ENCODE results near the gene SLC23A3. TPM values are rescaled to one million over a fixed set of nuclear protein-coding genes. Genes with fewer than 3 reads are reported as not detected.
A peak's percentile ranks its signal among the peaks of the same experiment; 100 is the strongest.

Gene SLC23A3
- total RNA-seq, 1 experiment from 2014 or later, result 7.1 TPM

DNA sequence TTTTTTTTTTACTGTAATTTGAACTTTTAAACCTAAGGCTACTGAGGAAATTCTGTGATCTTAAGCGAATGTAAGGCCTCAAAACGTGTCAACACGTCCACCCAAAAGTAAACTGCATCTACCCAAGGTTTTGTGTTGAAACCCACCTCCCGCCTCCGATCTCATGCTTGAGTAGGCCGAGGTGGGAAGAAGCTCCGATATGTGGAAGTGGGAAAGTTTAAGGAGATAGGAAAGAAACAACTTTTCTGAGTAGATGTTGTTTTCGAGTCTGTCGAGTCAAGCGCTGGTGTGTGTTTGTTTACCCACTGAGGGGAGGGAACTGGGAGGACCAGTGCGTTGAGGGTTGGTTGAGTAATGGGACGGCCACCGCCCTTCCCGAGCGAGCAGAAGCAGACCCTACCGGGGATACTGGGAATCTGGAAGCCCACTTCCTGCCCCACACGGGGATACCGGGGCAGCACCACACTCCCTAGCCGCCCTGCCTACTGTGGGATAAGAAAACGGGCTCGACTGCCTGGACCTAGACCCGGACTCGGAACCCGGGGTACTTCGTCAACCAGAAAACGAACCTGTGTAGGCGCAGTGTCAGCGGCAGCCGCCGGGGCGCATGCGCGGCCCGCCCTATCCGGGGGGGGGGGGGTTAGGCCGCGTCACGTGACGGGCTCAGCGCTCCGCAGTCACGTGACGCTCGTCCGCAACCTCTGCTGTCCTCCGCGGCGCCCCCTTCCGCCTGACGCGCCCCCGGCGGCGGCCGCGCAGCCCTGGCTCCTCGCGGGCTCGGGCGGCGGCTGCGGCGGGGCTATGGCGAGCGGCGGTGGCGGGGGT is 7.9 kb upstream of the SLC23A3 start, which contains the start of gene RETREG2:
RETREG2 (plus strand) TSS at position 724 of the 825 bp plus-strand sequence; CDS start at position 802, 78 bp downstream.
- H3K27me3 ChIP-seq (ENCODE audit: insufficient read depth, low read depth), result no peaks in the 10 kb centered on the region
- POLR2A ChIA-PET (ENCODE audit: unreplicated experiment), result no interaction called here
- no peak for TF ChIP-seq EZH2 (IDR thresholded peaks at IDR 0.05; ENCODE audit: low read depth)
- no peak for TF ChIP-seq CTCF (conservative IDR thresholded peaks at IDR 0.05)
- CTCF ChIA-PET, result no interaction called here
- peak within 1 kb of the TSS; percentile 91 for H2AFZ ChIP-seq
- peaks cover 19% of the 10 kb centered on the region for H3K4me1 ChIP-seq (replicated peaks; ENCODE audit: insufficient read depth)
- peaks cover 39% of the 10 kb centered on the region for H3K79me2 ChIP-seq (ENCODE audit: low read depth)
- H3K4me3 ChIP-seq, result peak within 1 kb of the TSS; percentile 95
- peaks cover 21% of the 10 kb centered on the region; the same call in 1 of the 2 replicates for H3K36me3 ChIP-seq (ENCODE audit: low read depth)
- no peaks in the 10 kb centered on the region; the same call in 1 of the 2 replicates for H4K20me1 ChIP-seq (ENCODE audit: insufficient read depth)
- DNase-seq, result peak; percentile 81 to 86
- H3K9me3 ChIP-seq (ENCODE audit: insufficient read depth, low read depth), result no peaks in the 10 kb centered on the region
- TSS peak; percentile 45 for BruUV-seq (replicated peaks)
- H3K4me2 ChIP-seq, result peak within 1 kb of the TSS; percentile 83
- peak within 1 kb of the TSS; percentile 77 for H3K27ac ChIP-seq
- no peaks in the 10 kb centered on the region for H3K9me2 ChIP-seq (ENCODE audit: insufficient read depth)
- intact Hi-C loops (cut with micrococcal nuclease; ENCODE audit: unreplicated experiment), result loop anchor here (1.0 to 5.0 kb wide), 7 partner anchors 17 to 211 kb away; partner anchors contain the start of genes ABCB6, NHEJ1 and ZFAND2B
- H3F3A ChIP-seq (ENCODE audit: insufficient read depth, low read depth), result peaks cover 18% of the 10 kb centered on the region

GRCh38 chr2:219176818-219177551 is 7.2 kb upstream of the SLC23A3 start, which contains the start of gene CNPPD1:
CNPPD1 (minus strand) TSS chr2:219176925; CDS start chr2:219176828, 97 bp downstream.
- peak within 1 kb of the TSS; percentile 83 for H3K4me2 ChIP-seq
- peaks cover 19% of the 10 kb centered on the region; the same call in 1 of the 2 replicates for H3K36me3 ChIP-seq (ENCODE audit: low read depth)
- H3K27me3 ChIP-seq (ENCODE audit: insufficient read depth, low read depth), result no peaks in the 10 kb centered on the region
- peak within 1 kb of the TSS; percentile 91 for H2AFZ ChIP-seq
- H3K9me2 ChIP-seq (ENCODE audit: insufficient read depth), result no peaks in the 10 kb centered on the region
- TF ChIP-seq EZH2 (IDR thresholded peaks at IDR 0.05; ENCODE audit: low read depth) (no peak), CTCF (conservative IDR thresholded peaks at IDR 0.05) (no peak)
- no peaks in the 10 kb centered on the region; the same call in 1 of the 2 replicates for H4K20me1 ChIP-seq (ENCODE audit: insufficient read depth)
- ChIA-PET POLR2A (ENCODE audit: unreplicated experiment) (interaction anchor here (0.6 to 1.0 kb wide), 8 partner anchors 29 to 322 kb away, joined by 3 to 9 read pairs (median 4); partner anchors contain the start of genes ANKZF1 and ATG9A), CTCF (interaction anchor here (0.6 to 1.6 kb wide), 3 partner anchors 42 to 517 kb away, joined by 5 to 10 read pairs (median 5); partner anchors contain the start of genes ABCB6, BCS1L and ZNF142)
- H3K27ac ChIP-seq, result peak within 1 kb of the TSS; percentile 77
- H3K4me3 ChIP-seq, result peak within 1 kb of the TSS; percentile 95
- peaks cover 19% of the 10 kb centered on the region for H3K4me1 ChIP-seq (replicated peaks; ENCODE audit: insufficient read depth)
- intact Hi-C loops (cut with micrococcal nuclease; ENCODE audit: unreplicated experiment), result loop anchor here (1.0 to 5.0 kb wide), 8 partner anchors 17 to 212 kb away; partner anchors contain the start of genes ABCB6, NHEJ1 and ZFAND2B
- peaks cover 23% of the 10 kb centered on the region for H3F3A ChIP-seq (ENCODE audit: insufficient read depth, low read depth)
- BruUV-seq (replicated peaks), result TSS peak; percentile 26
- peak; percentile 68 to 93 for DNase-seq
- H3K79me2 ChIP-seq (ENCODE audit: low read depth), result peaks cover 39% of the 10 kb centered on the region
- no peaks in the 10 kb centered on the region for H3K9me3 ChIP-seq (ENCODE audit: insufficient read depth, low read depth)

Measured in PC-9 (cell line).